Urinary bladder (tissue), 4 donors: ENCODE data around the gene LSM11. TPM values are rescaled to one million over a fixed set of nuclear protein-coding genes. Genes with fewer than 3 reads are reported as not detected.
"Not testable (repeated sequence)": the region's sequence is repeated elsewhere in the genome, so short reads cannot be mapped to it uniquely, and the experiment has no call there.

Experiments used
- DNase-seq: peaks from one replicate; pipeline ENCODE4 v3.0.0-alpha.2; 2015; ENCODE audit errors: extremely low spot score
- H3K27ac ChIP-seq: one replicate; pipeline ENCODE4 v1.5.1; 2013; ENCODE audit warnings: low read depth, mild to moderate bottlenecking, moderate library complexity
- H3K36me3 ChIP-seq: one replicate; pipeline ENCODE4 v1.6.1; 2013; ENCODE audit warnings: mild to moderate bottlenecking, moderate library complexity; ENCODE audit not compliant: insufficient read depth
- H3K4me1 ChIP-seq: one replicate; pipeline ENCODE4 v1.6.1; 2013; ENCODE audit warnings: mild to moderate bottlenecking, moderate library complexity; ENCODE audit not compliant: insufficient read depth
- H3K4me3 ChIP-seq: one replicate; pipeline ENCODE4 v1.5.1; 2013; ENCODE audit warnings: low read depth, low read length
- WGBS: extraction: QIAGEN DNeasy Blood & Tissue Kit; methylation state at CpG from one replicate; pipeline ENCODE4 v1.1.7; 2013; 5-methylcytosine and 5-hydroxymethylcytosine counted together
- polyA plus RNA-seq: library from polyadenylated mRNA; stranded (reverse); fragments of 200-250 nt; gene quantifications from one replicate; pipeline ENCODE4 v1.2.3, GENCODE V29; 2013
- total RNA-seq: library from RNA; depleted of rRNA; stranded (reverse); fragments of >200 nt; gene quantifications from one replicate; pipeline ENCODE4 v1.2.3, GENCODE V29; 2014
- donor health status: healthy with polysubstance abuse.
- donor health status: healthy.

Gene LSM11
- total and polyA plus RNA-seq, 2 donors, result 12.6 to 15.5 TPM

GRCh38 chr5:157722895-157723294 is 20.6 kb upstream of the LSM11 start:
- 88% methylated on average over 2 of the region's 2 CpGs for WGBS
- DNase-seq, H3K36me3 ChIP-seq: not testable (repeated sequence)

GRCh38 chr5:157726607-157727006 is 16.9 kb upstream of the LSM11 start:
- not testable (repeated sequence) for DNase-seq, H3K36me3 ChIP-seq, H3K4me1 ChIP-seq, H3K27ac ChIP-seq, H3K4me3 ChIP-seq
- 96% methylated on average over 2 of the region's 2 CpGs for WGBS

More at GRCh38 chr5:157722895-157723294, 20.6 kb upstream of the LSM11 start:
- not testable (repeated sequence) for H3K27ac ChIP-seq, H3K4me1 ChIP-seq, H3K4me3 ChIP-seq

- H3K4me1 ChIP-seq, result not testable (repeated sequence)
- WGBS, result 100% methylated on average over 1 of the region's 1 CpG
Measured at GRCh38 chr5:157727858-157728257, 15.7 kb upstream of the LSM11 start.

GRCh38 chr5:157729858-157730257 is 13.7 kb upstream of the LSM11 start:
- H3K36me3 ChIP-seq, result peaks cover 2% of the 10 kb centered on the region
- no peak for DNase-seq
- H3K27ac ChIP-seq, result no peak overlapping the region
- no peak overlapping the region for H3K4me3 ChIP-seq
- H3K4me1 ChIP-seq, result no peaks in the 10 kb centered on the region

More at GRCh38 chr5:157727858-157728257, 15.7 kb upstream of the LSM11 start:
- not testable (repeated sequence) for H3K27ac ChIP-seq, DNase-seq, H3K36me3 ChIP-seq, H3K4me3 ChIP-seq

- Histone ChIP-seq H3K4me3 (peak overlapping the region; percentile 46), H3K36me3 (peaks cover 2% of the 10 kb centered on the region), H3K4me1 (no peaks in the 10 kb centered on the region), H3K27ac (no peak overlapping the region)
- WGBS, result 20% methylated on average over 5 of the region's 5 CpGs
- no peak for DNase-seq
Measured at GRCh38 chr5:157730900-157731271, 12.6 kb upstream of the LSM11 start.

GRCh38 chr5:157731272-157732129 is 12.0 kb upstream of the LSM11 start, which contains the start of gene THG1L:
THG1L (plus strand) TSS chr5:157731420; CDS start chr5:157731441, 21 bp downstream.
- Histone ChIP-seq H3K4me3 (peak within 1 kb of the TSS; percentile 46), H3K4me1 (no peaks in the 10 kb centered on the region), H3K36me3 (peaks cover 2% of the 10 kb centered on the region), H3K27ac (peak within 1 kb of the TSS; percentile 92)
- WGBS, result under 1% methylated on average over 47 of the region's 47 CpGs
- DNase-seq, result peak; percentile 97

GRCh38 chr5:157732130-157732514 is 11.4 kb upstream of the LSM11 start:
- no peak overlapping the region for H3K27ac ChIP-seq
- no peak for DNase-seq
- WGBS, result 88% methylated on average over 5 of the region's 5 CpGs
- no peaks in the 10 kb centered on the region for H3K4me1 ChIP-seq
- H3K36me3 ChIP-seq, result peaks cover 2% of the 10 kb centered on the region
- no peak overlapping the region for H3K4me3 ChIP-seq

GRCh38 chr5:157732596-157733262 is 10.8 kb upstream of the LSM11 start:
- Histone ChIP-seq H3K27ac (no peak overlapping the region), H3K4me3 (no peak overlapping the region), H3K36me3 (peaks cover 2% of the 10 kb centered on the region), H3K4me1 (no peaks in the 10 kb centered on the region)
- no peak for DNase-seq
- WGBS, result 76% methylated on average over 8 of the region's 8 CpGs

GRCh38 chr5:157734436-157734835 is 9.1 kb upstream of the LSM11 start:
- Histone ChIP-seq H3K36me3 (peaks cover 2% of the 10 kb centered on the region), H3K4me1 (no peaks in the 10 kb centered on the region), H3K27ac (no peak overlapping the region), H3K4me3 (no peak overlapping the region)
- WGBS, result 63% methylated on average over 7 of the region's 7 CpGs
- no peak for DNase-seq

- Histone ChIP-seq H3K36me3 (peaks cover 2% of the 10 kb centered on the region), H3K4me3 (no peak overlapping the region), H3K27ac (no peak overlapping the region), H3K4me1 (no peaks in the 10 kb centered on the region)
- DNase-seq, result no peak
- 85% methylated on average over 6 of the region's 6 CpGs for WGBS
Measured at GRCh38 chr5:157735991-157736390, 7.5 kb upstream of the LSM11 start.

- Histone ChIP-seq H3K4me1 (no peaks in the 10 kb centered on the region), H3K4me3 (no peak overlapping the region), H3K27ac (no peak overlapping the region), H3K36me3 (peaks cover under 1% of the 10 kb centered on the region)
- 85% methylated on average over 12 of the region's 12 CpGs for WGBS
- no peak for DNase-seq
Measured at GRCh38 chr5:157739388-157740228, 3.9 kb upstream of the LSM11 start.

GRCh38 chr5:157740229-157740610 is 3.3 kb upstream of the LSM11 start:
- H3K36me3 ChIP-seq, result no peaks in the 10 kb centered on the region
- 51% methylated on average over 3 of the region's 3 CpGs for WGBS

GRCh38 chr5:157741131-157741530 is 2.4 kb upstream of the LSM11 start:
- DNase-seq, result no peak
- H3K4me3 ChIP-seq, result no peak overlapping the region
- 75% methylated on average over 4 of the region's 4 CpGs for WGBS

More at GRCh38 chr5:157740229-157740610, 3.3 kb upstream of the LSM11 start:
- no peaks in the 10 kb centered on the region for H3K4me1 ChIP-seq
- H3K4me3 ChIP-seq, result no peak overlapping the region
- no peak overlapping the region for H3K27ac ChIP-seq
- DNase-seq, result no peak

More at GRCh38 chr5:157741131-157741530, 2.4 kb upstream of the LSM11 start:
- no peaks in the 10 kb centered on the region for H3K4me1 ChIP-seq
- no peak overlapping the region for H3K27ac ChIP-seq
- no peaks in the 10 kb centered on the region for H3K36me3 ChIP-seq
